SU-DHL-6 (cell line): ENCODE results near the gene ALDH3A1.

Source experiments
- H2AFZ ChIP-seq: fragments of 200-600 bp; sonication (generic); 2 replicates; pipeline ENCODE4 v1.6.1; 2014; ENCODE audit warnings: low read depth, mild to moderate bottlenecking, moderate library complexity, mixed read lengths, antibody characterized with exemption, low read length; ENCODE audit not compliant: severe bottlenecking
- H3F3A ChIP-seq: fragments of 200-600 bp; shearing (Covaris generic); 2 replicates; pipeline ENCODE4 v1.6.0; 2016; ENCODE audit warnings: antibody characterized with exemption, mild to moderate bottlenecking; ENCODE audit not compliant: insufficient read depth
- H3K27ac ChIP-seq: fragments of 200-600 bp; sonication (generic); 2 replicates; pipeline ENCODE4 v1.5.1; 2016; ENCODE audit warnings: low read depth, mild to moderate bottlenecking, low read length, moderate library complexity, mixed read lengths
- H3K27me3 ChIP-seq: fragments of 200-600 bp; sonication (generic), shearing (Covaris generic); 2 replicates; pipeline ENCODE4 v1.6.0; 2014; ENCODE audit warnings: mild to moderate bottlenecking, low read length
- H3K36me3 ChIP-seq: fragments of 200-600 bp; sonication (generic); 2 replicates; pipeline ENCODE4 v1.6.1; 2014; ENCODE audit warnings: mild to moderate bottlenecking, low read length, mixed read lengths
- H3K4me2 ChIP-seq: fragments of 300-600, 200-600 bp; shearing (Covaris generic), sonication (generic); 2 replicates; pipeline ENCODE4 v1.6.0; 2014; ENCODE audit warnings: low read length, low read depth, mild to moderate bottlenecking; ENCODE audit not compliant: poor library complexity, severe bottlenecking
- H3K4me3 ChIP-seq: fragments of 200-600 bp; sonication (generic); 2 replicates; pipeline ENCODE4 v1.5.1; 2014; ENCODE audit warnings: antibody characterized with exemption, low read length, mild to moderate bottlenecking, mixed read lengths; ENCODE audit not compliant: insufficient read depth, poor library complexity, severe bottlenecking
- H3K79me2 ChIP-seq: fragments of 200-600 bp; sonication (generic); 2 replicates; pipeline ENCODE4 v1.6.1; 2014; ENCODE audit warnings: mild to moderate bottlenecking, low read length, moderate library complexity; ENCODE audit not compliant: insufficient read depth
- H3K9ac ChIP-seq: fragments of 200-600 bp; sonication (generic); 2 replicates; pipeline ENCODE4 v1.7.0; 2014; ENCODE audit warnings: mild to moderate bottlenecking, low read length
- H3K9me2 ChIP-seq: fragments of 200-600 bp; sonication (generic); replicated peaks from 2 replicates; pipeline ENCODE4 v1.6.1; 2014; ENCODE audit warnings: low read length; ENCODE audit not compliant: insufficient read depth
- H3K9me3 ChIP-seq: fragments of 200-600 bp; sonication (generic); 2 replicates; pipeline ENCODE4 v1.6.1; 2014; ENCODE audit warnings: low read length, mixed read lengths; ENCODE audit not compliant: insufficient read depth
- H4K20me1 ChIP-seq: fragments of 200-600 bp; sonication (generic); 2 replicates; pipeline ENCODE4 v1.6.1; 2014; ENCODE audit warnings: low read depth, mild to moderate bottlenecking, antibody characterized with exemption, low read length, moderate library complexity, mixed read lengths
- EZH2phosphoT487 ChIP-seq: fragments of 200-600 bp; sonication (generic), shearing (Covaris generic); conservative IDR thresholded peaks from 2 replicates; pipeline ENCODE4 v1.6.1; 2018; ENCODE audit warnings: mild to moderate bottlenecking, antibody characterized with exemption, low read length, moderate library complexity, mixed read lengths
- TF ChIP-seq, protein P1 (sequence below): fragments of 200-600 bp; sonication (generic); IDR thresholded peaks from one replicate; pipeline ENCODE4 v1.5.1; 2017; ENCODE audit warnings: antibody characterized with exemption, mild to moderate bottlenecking, low read length, moderate library complexity; ENCODE audit not compliant: insufficient read depth, poor library complexity, severe bottlenecking

The ALDH3A1 gene

DNA sequence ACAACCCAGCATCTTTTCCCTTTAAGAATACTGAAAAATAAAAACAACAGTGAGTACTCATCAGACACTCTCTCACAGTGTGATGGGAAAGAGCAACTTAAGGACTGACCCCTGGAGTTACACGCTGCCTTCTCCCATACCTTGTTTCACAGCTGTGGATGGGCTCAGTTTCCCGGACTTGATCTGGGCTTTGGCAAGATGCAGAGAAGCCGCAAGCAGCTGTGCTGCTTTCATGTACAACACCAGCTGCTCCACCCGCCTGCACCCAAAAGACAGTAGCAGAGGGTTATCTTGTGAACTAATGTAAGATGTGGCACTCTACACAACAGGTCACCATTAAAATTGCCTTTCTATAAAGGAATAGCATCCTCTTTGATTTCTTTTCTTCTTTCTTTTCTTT, 32.7 kb upstream of the ALDH3A1 start:
- no peaks in the 10 kb centered on the region for H3K9me3 ChIP-seq
- no peak overlapping the region for H3K4me2 ChIP-seq
- H3K27me3 ChIP-seq, result no peaks in the 10 kb centered on the region
- no peak overlapping the region for H3K27ac ChIP-seq
- H3F3A ChIP-seq, result no peaks in the 10 kb centered on the region
- H3K9me2 ChIP-seq, result no peaks in the 10 kb centered on the region
- no peaks in the 10 kb centered on the region for H4K20me1 ChIP-seq
- H3K79me2 ChIP-seq, result no peaks in the 10 kb centered on the region
- H3K36me3 ChIP-seq, result no peaks in the 10 kb centered on the region
- H3K9ac ChIP-seq, result no peak overlapping the region
- no peak overlapping the region for H3K4me3 ChIP-seq
- H2AFZ ChIP-seq, result no peak overlapping the region
- TF ChIP-seq, protein P1, sequence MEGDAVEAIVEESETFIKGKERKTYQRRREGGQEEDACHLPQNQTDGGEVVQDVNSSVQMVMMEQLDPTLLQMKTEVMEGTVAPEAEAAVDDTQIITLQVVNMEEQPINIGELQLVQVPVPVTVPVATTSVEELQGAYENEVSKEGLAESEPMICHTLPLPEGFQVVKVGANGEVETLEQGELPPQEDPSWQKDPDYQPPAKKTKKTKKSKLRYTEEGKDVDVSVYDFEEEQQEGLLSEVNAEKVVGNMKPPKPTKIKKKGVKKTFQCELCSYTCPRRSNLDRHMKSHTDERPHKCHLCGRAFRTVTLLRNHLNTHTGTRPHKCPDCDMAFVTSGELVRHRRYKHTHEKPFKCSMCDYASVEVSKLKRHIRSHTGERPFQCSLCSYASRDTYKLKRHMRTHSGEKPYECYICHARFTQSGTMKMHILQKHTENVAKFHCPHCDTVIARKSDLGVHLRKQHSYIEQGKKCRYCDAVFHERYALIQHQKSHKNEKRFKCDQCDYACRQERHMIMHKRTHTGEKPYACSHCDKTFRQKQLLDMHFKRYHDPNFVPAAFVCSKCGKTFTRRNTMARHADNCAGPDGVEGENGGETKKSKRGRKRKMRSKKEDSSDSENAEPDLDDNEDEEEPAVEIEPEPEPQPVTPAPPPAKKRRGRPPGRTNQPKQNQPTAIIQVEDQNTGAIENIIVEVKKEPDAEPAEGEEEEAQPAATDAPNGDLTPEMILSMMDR, result no peak
- no peak for TF ChIP-seq EZH2phosphoT487

DNA sequence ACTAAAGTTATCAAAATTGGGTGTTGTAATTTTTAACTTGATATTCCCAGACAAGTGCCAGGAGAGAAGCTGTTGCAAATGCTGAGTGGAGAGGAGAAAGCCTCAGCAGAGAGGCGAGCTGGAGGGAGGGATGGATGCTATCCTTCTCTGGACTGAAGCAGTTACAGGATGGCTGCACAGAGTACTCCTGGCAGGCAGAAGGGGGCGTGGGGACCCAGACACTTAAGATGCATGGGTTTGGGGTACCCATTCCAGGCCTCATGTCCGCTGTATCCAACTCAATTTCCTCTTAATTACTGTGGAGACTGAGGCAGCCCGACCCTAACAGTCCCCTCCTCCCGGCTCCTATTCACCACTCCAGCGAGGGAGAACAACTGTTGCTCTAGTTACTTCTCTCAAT, 25.4 kb upstream of the ALDH3A1 start:
- no peak overlapping the region for H3K9ac ChIP-seq
- H3K79me2 ChIP-seq, result no peaks in the 10 kb centered on the region
- H2AFZ ChIP-seq, result no peak overlapping the region
- H3K4me2 ChIP-seq, result no peak overlapping the region
- H3K27ac ChIP-seq, result no peak overlapping the region
- TF ChIP-seq, protein P1, result no peak
- TF ChIP-seq EZH2phosphoT487, result no peak
- no peaks in the 10 kb centered on the region for H3K27me3 ChIP-seq
- H3K9me3 ChIP-seq, result no peaks in the 10 kb centered on the region
- no peaks in the 10 kb centered on the region for H3F3A ChIP-seq
- H3K9me2 ChIP-seq, result no peaks in the 10 kb centered on the region
- no peak overlapping the region for H3K4me3 ChIP-seq
- H3K36me3 ChIP-seq, result no peaks in the 10 kb centered on the region
- H4K20me1 ChIP-seq, result no peaks in the 10 kb centered on the region

DNA sequence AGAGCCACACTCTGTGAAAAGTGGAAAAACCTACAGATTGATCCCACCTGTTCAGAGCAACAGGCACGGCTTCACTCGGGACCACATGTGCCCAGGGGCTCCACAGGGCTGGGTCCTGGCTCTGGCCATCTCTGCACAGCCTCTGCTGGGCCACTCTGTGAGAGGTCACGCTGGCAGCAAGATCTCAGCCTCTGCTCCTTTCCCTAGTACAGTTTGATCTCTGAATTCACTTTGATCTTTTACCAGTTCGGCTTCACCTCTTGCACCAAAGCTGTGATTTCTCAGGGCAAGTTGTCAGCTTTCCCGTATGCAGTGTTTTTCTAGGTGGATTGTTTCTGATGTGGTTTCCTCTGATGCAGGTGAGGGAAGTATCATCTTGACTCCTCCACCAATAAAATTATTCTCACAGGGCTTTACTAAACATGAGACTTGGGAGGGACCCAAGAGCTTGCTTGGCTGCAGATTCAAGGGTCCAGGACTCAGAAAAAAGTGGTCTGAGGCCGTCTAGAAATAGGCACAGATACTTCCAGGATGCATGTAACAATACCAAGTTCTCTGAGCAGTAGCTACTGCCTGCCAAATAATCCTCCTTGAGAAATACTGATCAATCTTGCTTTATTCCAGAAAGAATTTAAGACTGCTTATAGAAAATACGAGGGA, 24.0 kb upstream of the ALDH3A1 start:
- Histone ChIP-seq H3K27me3 (no peaks in the 10 kb centered on the region), H3K9me3 (no peaks in the 10 kb centered on the region), H3K27ac (no peak overlapping the region), H3K4me2 (no peak overlapping the region), H3K9ac (no peak overlapping the region), H3F3A (no peaks in the 10 kb centered on the region), H2AFZ (no peak overlapping the region), H3K4me3 (no peak overlapping the region), H3K79me2 (no peaks in the 10 kb centered on the region), H3K36me3 (no peaks in the 10 kb centered on the region), H3K9me2 (no peaks in the 10 kb centered on the region), H4K20me1 (no peaks in the 10 kb centered on the region)
- no peak for TF ChIP-seq EZH2phosphoT487
- TF ChIP-seq, protein P1, result no peak
